HG03039 (cell line): ENCODE data around the gene NIN.
"Not testable (repeated sequence)": the region's sequence is repeated elsewhere in the genome, so short reads cannot be mapped to it uniquely, and the experiment has no call there.

Experiments used
- ATAC-seq: cut with Tn5 transposase; IDR thresholded peaks from one replicate; pipeline ENCODE4 v1.9.1; 2021; ENCODE audit warnings: mild to moderate bottlenecking, moderate library complexity; ENCODE audit not compliant: unreplicated experiment

NIN gene

DNA sequence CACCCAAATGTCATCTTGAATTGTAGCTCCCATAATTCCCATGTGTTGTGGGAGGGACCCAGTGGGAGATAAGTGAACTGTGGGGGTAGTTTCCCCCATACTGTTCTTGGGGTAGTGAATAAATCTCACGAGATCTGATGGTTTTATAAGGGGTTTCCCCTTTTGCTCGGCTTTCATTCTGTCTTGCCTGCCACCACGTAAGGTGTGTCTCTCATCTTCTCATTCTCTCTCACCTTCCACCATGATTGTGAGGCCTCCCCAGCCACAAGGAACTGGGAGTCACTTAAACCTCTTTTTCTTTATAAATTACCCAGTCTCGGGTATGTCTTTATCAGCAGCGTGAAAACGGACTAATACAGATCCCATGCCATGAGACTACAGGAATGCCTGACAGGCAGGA lies 11.7 kb downstream of the NIN start:
- not testable (repeated sequence) for ATAC-seq

DNA sequence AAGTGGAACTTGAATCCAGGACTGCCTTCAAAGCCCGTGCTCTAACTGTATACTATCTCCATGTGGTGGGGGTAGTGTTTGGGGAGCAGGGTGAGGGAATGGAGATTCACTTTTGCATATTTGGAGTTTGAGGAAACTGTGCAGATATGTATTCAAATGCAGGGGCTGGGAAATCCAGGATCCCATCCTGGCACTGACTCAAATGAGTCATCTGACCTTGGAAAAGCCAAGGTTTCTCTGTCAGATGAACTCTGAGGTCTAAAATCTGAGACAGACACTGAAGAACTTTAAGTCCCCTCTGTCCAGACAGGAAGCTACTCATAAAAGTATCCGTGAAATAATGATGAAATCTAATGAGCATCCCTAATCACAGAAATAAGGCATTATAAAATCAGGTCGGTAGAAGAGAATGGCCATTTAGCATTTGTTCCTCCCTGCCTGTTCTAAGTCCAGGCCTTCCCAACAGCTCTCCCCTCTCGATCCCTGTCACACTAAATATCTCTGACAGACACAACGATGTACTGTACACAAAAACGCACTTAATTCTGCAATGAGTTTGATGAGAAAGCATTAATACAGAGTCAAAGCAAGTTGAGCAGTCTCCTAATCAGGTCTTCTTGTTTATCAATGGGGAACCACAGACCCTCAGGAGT lies 14.4 kb downstream of the NIN start:
- ATAC-seq: no peak

DNA sequence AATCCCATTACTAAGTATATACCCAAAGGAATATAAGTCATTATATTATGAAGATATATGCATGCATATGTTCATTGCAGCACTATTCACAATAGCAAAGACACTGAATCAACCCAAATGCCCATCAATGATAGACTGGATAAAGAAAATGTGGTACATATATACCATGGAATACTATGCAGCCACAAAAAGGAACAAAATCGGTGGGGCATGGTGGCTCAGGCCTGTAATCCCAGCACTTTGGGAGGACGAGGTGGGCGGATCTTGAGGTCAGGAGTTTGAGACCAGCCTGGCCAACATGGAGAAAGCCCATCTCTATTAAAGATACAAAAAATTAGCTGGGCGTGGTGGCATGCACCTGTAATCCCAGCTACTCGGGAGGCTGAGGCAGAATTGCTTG lies 15.4 kb downstream of the NIN start:
- not testable (repeated sequence) for ATAC-seq

DNA sequence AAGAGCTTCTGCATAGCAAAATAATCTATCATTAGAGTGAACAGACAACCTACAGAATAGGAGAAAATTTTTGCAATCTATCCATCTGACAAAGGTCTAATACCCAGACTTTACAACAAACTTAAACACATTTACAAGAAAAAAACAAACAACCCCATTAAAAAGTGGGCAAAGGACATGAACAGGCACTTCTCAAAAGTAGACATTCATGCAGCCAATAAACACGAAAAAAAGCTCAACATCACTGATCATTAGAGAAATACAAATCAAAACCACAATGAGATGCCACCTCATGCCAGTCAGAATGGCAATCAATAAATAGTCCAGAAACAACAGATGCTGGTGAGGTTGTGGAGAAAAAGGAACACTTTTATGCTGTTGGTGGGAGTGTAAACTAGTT lies 15.9 kb downstream of the NIN start:
- ATAC-seq: not testable (repeated sequence)

DNA sequence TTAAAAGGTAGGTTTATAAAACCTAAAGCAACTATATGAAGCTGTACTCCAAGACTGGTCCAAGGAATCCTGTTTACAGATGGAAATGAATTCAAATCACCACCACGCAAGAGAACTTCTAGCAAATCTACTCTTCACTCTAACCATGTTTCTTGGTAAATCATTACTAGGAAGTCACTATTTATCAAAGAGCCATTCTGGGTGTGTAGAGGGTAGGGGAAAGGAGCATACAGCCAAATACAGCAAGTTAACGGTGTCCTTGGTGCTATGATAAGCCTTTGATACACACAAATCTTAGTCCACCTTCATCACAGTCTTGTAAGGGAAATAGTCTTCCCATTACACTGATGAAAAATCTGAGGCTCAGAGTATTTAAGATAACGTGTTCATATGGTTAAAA lies 16.8 kb downstream of the NIN start:
- no peak for ATAC-seq

DNA sequence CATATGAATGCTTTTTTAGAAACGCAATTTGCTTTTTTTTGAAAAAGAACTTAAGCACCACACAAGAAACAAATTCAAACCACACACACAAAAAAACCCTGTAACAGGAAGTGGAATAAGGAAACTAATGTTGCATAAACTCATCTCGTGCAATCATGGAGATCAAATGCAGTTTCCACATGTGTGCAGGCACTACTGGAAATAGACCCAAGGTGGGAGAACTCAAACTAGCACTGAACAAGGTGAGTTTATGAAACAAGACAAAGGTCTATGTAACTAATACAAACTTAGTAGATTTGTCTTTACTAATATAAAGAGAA lies 17.5 kb downstream of the NIN start:
- no peak for ATAC-seq

DNA sequence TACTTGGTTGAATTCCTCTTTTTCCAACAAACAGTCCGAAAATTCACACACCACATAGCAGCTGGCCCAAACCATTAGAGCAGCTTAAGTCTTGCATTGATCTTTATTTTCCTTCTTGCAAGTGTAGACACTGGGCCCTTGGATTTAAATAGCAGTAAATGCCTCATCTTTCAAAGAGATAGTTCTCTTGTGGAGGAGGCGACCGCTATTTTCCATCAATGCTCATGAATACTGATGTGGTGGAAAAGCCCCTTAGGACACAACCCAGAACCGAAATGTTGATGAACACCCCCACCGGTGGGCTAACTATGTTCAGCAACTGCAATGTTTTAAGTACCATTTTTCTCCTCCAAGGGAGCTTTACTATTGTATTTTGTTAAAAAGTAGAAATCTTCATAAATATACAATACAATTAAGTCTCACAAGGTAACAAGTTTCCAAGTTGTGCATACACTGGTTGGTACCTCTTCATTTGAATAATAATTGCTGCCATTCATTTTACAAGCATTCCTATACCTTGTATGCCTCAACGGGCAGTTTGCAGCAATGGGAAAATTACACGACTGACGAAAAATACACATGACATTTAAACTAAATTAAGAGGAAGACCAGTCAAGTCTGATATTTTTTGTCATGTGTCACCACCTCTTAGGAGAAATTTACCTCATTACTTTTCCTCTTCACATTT lies 18.0 kb downstream of the NIN start:
- no peak for ATAC-seq

DNA sequence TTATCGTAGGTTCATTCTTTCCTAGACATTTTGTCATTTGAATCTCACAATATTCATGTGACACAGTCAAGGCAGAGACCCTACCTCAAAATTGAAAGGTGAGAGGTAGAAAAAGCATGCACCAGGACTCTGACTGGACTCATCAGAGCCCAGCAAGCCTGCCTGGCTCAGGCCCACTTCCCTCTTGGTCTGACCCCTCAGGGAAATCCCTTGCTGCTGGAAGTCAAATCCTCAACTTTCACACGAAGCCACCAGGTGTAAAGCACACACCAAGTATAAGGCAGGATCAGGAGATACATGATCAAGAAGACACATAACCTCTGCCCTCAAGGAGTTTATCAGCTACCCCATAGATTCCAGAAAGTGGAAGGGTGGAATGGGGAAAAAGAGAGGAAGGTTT lies 18.8 kb downstream of the NIN start:
- ATAC-seq: no peak

DNA sequence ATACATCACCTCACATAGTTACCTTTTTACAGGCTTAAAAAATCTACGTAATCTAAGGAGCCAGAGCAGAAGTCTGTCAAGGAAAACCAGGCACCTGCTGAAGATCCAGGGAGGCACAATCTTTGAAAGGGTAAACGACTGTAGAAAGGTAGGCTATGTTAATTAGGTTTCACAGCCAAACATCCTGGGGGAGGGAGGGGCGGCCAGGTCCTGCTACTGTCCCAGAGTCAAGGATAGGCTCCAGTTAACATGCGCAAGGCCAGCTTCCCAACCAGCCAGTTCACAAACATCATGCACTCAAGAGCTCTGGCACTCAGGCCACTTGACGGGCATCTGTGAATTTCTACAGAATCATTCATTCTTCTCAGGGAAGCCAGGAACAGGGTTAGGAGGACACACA lies 22.9 kb downstream of the NIN start:
- ATAC-seq: no peak

DNA sequence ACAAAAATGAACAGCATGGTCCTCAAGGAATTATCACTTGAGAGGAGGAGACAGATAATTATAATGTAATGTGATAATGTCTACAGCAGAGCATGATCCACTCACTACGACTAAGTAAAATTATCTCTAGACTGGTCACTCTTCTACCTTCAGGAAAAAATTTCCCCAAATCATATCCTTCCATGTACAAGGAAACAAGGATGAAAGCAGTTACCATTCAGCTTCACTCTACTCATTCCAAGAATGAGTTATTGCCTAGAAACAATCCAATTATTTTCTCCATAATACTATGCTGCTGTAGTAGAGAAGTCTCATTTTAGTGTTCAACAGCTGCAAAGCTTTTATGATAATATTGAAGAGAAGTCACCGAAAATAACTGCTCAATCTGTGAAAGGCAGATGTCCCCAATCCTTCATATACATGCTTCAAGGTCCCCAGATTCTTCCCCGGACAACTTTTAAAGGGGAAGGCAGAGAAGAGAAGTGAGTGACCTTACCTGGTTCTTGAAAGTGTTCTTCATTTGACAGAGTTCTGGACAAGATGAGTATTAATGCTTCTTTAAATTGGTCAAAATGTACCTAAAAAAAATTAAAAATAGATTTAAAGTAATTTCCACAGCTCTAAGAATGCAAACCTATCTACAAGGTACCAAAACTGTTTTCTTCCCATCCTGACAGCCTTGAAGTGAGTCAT lies 24.6 kb downstream of the NIN start:
- no peak for ATAC-seq

DNA sequence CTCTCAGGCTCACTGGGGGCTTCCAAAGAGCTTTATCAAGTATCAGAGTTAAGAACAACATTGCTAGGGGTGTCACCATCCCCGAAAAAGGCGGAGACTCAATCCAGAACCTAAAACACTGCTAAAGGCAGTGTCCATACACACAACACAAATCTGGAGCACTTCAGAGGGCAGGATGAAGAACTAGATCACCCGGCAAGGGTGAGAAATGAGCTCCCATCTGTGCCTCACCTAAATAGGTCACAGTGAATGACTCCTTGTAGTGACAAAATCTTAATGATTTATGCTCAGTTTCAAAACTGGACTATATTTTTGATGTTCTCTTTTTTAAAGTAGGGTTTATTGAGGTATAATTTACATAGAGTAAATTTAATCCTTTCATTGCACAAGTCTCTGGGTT lies 25.6 kb downstream of the NIN start:
- no peak for ATAC-seq

DNA sequence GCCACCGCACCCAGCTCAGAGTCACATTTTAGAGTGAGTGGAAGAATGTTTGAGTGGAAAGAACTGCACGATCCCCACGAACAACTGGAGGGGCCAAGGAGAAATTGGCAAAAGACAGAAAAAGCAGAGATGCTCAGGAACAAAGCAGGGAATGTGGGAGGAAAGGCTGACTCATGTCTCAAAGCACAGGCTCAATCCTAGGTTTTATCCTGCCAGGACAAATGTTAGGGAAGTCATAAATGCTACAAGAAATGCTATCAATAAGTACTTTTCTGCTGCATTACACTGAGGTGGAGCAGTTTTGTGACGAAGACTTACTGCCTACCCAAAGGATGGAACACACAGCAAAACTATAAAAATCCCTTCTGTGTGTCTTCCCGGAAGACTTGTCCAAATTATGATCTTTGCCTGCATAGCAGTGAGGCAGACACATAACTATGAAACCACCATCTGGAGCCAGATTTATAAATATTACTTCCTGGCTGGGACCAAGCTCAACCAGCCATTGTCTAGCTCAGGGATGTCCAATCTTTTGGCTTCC lies 26.7 kb downstream of the NIN start:
- ATAC-seq: no peak

DNA sequence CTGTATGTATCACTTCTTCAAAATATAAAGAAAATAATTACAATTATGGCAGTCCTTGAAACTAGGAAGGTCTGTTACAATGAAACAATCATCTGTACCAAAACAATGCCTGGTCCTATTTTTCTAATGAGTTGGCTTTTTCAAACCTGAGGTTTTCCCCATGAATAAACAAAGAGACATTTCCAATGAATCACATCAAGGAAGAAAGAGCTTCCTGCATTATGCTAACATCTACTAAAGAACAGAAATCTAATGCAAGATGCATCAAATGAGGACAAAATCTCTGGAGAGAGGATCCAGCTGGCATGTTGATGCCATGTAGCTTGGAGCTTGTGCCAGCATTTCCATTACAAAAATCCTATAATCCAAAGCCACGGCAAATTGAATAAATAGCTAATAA lies 29.3 kb downstream of the NIN start:
- ATAC-seq: no peak

DNA sequence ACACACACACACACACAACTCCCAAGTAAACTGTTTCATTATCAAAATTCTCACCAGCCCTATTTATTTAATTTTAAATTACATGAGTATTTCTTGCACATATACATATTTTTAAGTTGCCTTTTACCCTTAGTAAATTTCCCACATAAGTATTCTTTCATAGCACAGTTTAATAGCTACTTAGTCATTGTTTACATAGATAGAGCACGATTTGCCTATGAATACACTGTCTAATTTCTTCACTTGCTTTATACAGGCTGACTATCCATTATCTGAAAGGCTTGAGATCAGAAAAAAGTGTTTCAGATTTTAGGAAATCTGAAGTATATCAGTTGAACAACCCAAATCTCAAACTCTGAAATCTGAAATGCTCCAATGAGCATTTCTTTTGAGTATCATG lies 30.9 kb downstream of the NIN start:
- no peak for ATAC-seq

DNA sequence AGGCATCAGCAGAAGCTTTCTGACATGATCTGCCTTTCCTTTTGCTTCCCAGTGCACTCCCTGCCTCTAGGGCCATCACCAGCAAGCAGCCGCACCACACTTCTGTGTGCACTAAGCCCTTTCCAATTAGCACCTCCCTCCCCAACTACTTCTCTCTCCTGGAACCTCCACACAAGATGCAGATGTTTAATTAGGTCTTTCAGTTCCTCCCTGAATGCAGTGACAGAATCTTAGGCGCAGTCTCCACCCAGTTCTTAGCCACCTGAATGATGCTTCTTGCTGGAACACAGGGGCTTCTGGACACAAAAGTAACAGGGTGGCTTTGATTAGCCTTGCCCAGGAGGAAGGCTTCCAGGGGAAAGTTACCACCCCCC lies 32.9 kb downstream of the NIN start:
- no peak for ATAC-seq

DNA sequence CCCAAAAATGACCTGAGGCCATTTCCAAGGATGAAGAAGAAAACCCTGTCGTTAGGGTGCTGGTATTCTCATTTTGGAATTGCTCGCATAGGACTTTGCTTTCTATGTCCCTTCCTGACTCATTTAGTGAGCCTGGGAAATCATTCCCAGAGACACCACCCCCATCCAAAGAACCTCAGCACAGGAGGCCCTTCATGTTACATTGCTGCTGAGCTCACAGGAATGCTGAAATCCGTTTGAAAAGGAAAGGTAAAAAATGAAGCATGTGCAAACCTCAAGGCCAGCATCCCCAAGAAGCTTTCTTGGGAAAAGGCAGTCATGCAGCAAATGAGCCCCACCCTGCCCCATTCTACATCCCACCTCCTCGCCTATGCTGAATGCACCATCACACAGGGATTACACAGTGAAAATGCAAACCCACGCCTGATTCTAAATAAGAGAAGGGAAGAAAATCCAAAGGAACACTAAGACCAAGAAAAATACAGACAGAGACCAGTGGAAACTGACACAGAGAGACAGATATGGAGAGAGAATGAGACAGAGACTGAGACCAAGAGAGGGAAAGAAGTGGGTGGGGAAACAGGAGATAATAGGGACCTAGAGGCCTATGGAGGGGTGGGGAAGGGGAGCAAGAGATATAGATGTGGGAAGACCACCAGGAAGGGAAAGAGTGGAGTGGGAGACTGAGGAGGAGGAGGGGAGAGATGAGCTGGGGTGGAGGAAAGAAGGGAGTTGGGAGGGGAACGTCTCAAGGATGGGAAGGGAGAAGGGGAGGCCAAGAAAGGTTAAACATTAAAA lies 33.5 kb downstream of the NIN start:
- no peak for ATAC-seq

DNA sequence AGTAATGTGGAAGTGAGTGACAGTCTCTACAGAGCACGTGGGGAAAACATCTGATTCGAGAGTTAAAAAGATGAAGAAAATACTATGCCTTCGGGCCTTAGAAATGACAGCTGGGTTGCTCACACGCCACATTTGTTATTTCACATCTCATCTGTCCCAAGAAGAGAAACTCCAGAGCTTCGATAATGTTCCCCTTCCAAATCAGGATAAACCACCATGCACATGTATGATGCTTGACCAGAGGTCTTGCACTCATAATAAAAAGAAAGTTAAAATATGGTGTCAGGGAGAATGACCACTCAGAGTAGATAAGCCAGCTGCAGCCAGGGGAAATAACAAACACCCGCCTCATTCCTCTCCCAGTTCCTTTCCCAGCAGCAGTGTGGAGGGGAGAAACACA lies 34.6 kb downstream of the NIN start:
- no peak for ATAC-seq

DNA sequence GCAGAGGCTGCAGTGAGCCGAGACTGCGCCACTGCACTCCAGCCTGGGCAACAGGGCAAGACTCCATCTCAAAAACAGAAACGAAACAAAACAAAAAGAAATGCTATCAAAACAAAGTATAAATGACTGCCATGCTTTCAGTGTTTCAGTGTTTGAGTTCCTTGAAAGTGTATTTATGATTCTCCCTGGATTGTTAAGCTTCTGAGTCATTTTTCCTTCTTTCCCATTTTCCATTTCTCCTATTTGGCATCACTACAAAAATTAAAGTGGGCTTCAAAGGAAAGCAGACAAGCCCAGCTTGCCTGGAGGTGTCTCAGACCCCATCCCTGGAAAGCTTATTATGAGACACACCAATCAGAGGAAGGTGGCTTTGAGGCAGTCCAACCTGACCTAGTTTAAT lies 35.1 kb downstream of the NIN start:
- ATAC-seq: no peak

DNA sequence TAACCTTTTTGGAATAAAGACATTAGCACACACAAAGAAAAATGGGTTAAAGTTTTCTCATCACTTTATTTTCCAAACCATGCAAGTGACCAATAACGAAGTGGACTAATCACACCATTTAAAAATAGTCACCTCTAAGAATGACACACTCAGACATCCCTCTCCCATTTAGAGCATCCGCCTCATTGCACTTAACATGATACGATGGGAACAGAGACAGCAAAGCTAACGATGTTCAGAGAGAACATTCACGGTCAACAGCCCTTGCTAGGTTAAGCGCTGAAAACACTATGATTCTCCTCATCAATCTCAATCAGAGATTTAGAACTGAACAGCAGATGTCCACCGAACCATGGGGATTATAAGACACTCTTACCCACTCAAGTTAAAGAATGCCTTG lies 35.8 kb downstream of the NIN start:
- no peak for ATAC-seq

DNA sequence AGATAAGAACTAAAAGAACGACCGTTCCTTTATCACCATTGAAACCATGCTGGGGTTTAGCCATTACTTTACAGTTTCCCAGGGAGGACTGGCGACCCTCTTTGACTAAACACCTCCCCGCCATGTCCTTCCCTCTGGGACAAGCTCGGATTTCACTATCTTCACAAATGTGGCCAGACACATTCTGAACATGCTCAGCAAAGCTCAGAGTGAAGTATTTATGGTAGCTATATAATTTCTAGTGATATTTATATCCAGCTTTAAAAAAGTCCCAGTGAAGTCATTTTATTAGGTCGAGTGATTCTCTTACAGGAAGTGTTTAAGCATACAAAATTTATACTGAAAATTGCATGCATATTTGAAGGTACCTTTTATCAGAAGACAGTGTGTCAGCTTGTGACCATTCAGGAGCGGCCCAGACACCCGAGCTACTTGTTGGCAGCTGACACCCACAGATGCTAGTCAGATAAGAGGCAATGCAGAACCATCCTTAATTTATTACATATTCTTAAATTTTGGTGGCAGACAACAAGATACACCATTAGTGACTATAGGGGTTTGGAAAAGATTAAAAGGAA lies 36.8 kb downstream of the NIN start:
- no peak for ATAC-seq

DNA sequence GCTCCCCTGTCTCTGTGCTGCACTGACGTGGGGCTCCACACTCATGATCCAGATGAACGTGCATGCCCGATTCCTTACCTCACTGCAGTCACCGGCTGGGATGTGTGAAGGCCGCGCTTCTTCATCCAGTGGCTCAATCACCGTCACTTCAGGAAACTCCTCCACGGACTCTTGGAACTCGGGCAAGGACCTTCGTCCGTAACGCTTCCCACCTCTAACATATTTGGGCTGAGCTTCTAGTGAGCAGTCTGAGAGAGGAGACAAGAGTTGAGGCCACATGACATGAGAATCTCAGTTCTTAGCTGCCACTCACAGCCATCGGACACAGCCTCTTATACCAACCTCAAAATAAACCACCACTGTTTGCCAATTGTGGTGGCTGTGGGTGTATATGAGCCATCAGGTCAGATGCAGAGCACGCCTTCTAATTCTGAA lies 38.3 kb downstream of the NIN start:
- no peak for ATAC-seq
